Liver (tissue), 9 donors: Measurements from ENCODE around the gene NUCKS1. TPM values are rescaled to one million over a fixed set of nuclear protein-coding genes. Genes with fewer than 3 reads are reported as not detected.

Experiments used
- DNase-seq: peaks from one replicate; pipeline ENCODE4 v3.0.0-alpha.2; 2017; ENCODE audit warnings: low spot score
- H3K27ac ChIP-seq, 2 donors: one replicate each; pipeline ENCODE4 v1.7.0; 2013; ENCODE audit warnings: inconsistent platforms in 2 of 2, low read length in 2 of 2, control low read depth in 1 of 2, low read depth in 1 of 2, mild to moderate bottlenecking in 1 of 2
- H3K27me3 ChIP-seq, 4 donors: one replicate each; pipeline versions ENCODE4 v1.6.1 to v1.7.0; 2013; ENCODE audit warnings: low read length in 3 of 4, inconsistent platforms in 1 of 4, mild to moderate bottlenecking in 1 of 4, moderate library complexity in 1 of 4; ENCODE audit not compliant: control insufficient read depth in 4 of 4, insufficient read depth in 4 of 4
- H3K36me3 ChIP-seq, 4 donors: one replicate each; pipeline versions ENCODE4 v1.6.1 to v1.7.0; 2013; ENCODE audit warnings: low read length in 3 of 4, mild to moderate bottlenecking in 3 of 4, low read depth in 1 of 4, moderate library complexity in 1 of 4; ENCODE audit not compliant: control insufficient read depth in 4 of 4, insufficient read depth in 3 of 4
- H3K4me1 ChIP-seq, 4 donors: one replicate each; pipeline versions ENCODE4 v1.6.1 to v1.7.0; 2013; ENCODE audit warnings: low read length in 3 of 4, mild to moderate bottlenecking in 3 of 4, moderate library complexity in 1 of 4; ENCODE audit not compliant: control insufficient read depth in 4 of 4, insufficient read depth in 4 of 4
- H3K4me3 ChIP-seq, 3 donors: one replicate each; pipeline versions ENCODE4 v1.6.1 to v1.7.0; 2013; ENCODE audit warnings: low read length in 3 of 3, control low read depth in 1 of 3, low read depth in 1 of 3, mild to moderate bottlenecking in 1 of 3
- H3K9ac ChIP-seq, 2 donors: one replicate each; pipeline ENCODE4 v1.7.0; 2013; ENCODE audit warnings: low read length in 2 of 2, mild to moderate bottlenecking in 2 of 2, moderate library complexity in 2 of 2, control low read depth in 1 of 2, low read depth in 1 of 2
- H3K9me3 ChIP-seq, 4 donors: one replicate each; pipeline versions ENCODE4 v1.6.1 to v1.7.0; 2013; ENCODE audit warnings: low read length in 3 of 4; ENCODE audit not compliant: control insufficient read depth in 4 of 4
- ATF3 ChIP-seq: IDR thresholded peaks from 2 replicates; pipeline ENCODE4 v1.6.1; 2016; ENCODE audit warnings: antibody characterized with exemption
- CTCF ChIP-seq: fragments of 150-350 bp; IDR thresholded peaks from 2 replicates; pipeline ENCODE4 v1.5.1; 2017; ENCODE audit warnings: improper control_type of control experiment, low read depth, low read length; ENCODE audit not compliant: missing input control
- EGR1 ChIP-seq, 2 donors: IDR thresholded peaks; 2 replicates each; pipeline ENCODE4 v1.6.1; 2016 to 2018; ENCODE audit warnings: antibody characterized with exemption in 2 of 2, low read depth in 2 of 2
- FOXA1 ChIP-seq: IDR thresholded peaks from 2 replicates; pipeline ENCODE4 v1.6.1; 2016; ENCODE audit warnings: antibody characterized with exemption
- FOXA2 ChIP-seq: IDR thresholded peaks from 2 replicates; pipeline ENCODE4 v1.6.1; 2016; ENCODE audit warnings: antibody characterized with exemption
- GABPA ChIP-seq, 2 donors: IDR thresholded peaks in 1 of 2; conservative IDR thresholded peaks in 1 of 2; 2 replicates each; pipeline ENCODE4 v1.6.1; 2016; ENCODE audit warnings: antibody characterized with exemption in 2 of 2, mild to moderate bottlenecking in 1 of 2, moderate library complexity in 1 of 2
- HNF4A ChIP-seq, 2 donors: conservative IDR thresholded peaks; 2 replicates each; pipeline ENCODE4 v1.6.1; 2016; ENCODE audit warnings: antibody characterized with exemption in 2 of 2, mild to moderate bottlenecking in 2 of 2
- HNF4G ChIP-seq: IDR thresholded peaks from 2 replicates; pipeline ENCODE4 v1.6.1; 2016; ENCODE audit warnings: antibody characterized with exemption
- JUND ChIP-seq, 2 donors: IDR thresholded peaks; 2 replicates each; pipeline ENCODE4 v1.6.1; 2016; ENCODE audit warnings: antibody characterized with exemption in 2 of 2
- MAX ChIP-seq: IDR thresholded peaks from 2 replicates; pipeline ENCODE4 v1.6.1; 2016; ENCODE audit warnings: antibody characterized with exemption
- NR2F2 ChIP-seq: IDR thresholded peaks from 2 replicates; pipeline ENCODE4 v1.6.1; 2016; ENCODE audit warnings: antibody characterized with exemption
- RAD21 ChIP-seq, 2 donors: IDR thresholded peaks; 2 replicates each; pipeline ENCODE4 v1.6.1; 2016; ENCODE audit warnings: antibody characterized with exemption in 2 of 2, mild to moderate bottlenecking in 2 of 2
- REST ChIP-seq: IDR thresholded peaks from 2 replicates; pipeline ENCODE4 v1.6.1; 2016; ENCODE audit warnings: antibody characterized with exemption, mild to moderate bottlenecking
- RXRA ChIP-seq, 2 donors: IDR thresholded peaks; 2 replicates each; pipeline ENCODE4 v1.6.1; 2017 to 2018; ENCODE audit warnings: antibody characterized with exemption in 2 of 2, mild to moderate bottlenecking in 1 of 2
- SP1 ChIP-seq: IDR thresholded peaks from 2 replicates; pipeline ENCODE4 v1.6.1; 2018; ENCODE audit warnings: antibody characterized with exemption, mild to moderate bottlenecking
- TAF1 ChIP-seq: conservative IDR thresholded peaks from 2 replicates; pipeline ENCODE4 v1.6.1; 2016; ENCODE audit warnings: antibody characterized with exemption, mild to moderate bottlenecking
- YY1 ChIP-seq: IDR thresholded peaks from 2 replicates; pipeline ENCODE4 v1.6.1; 2016; ENCODE audit warnings: antibody characterized with exemption, mild to moderate bottlenecking
- ZBTB33 ChIP-seq: IDR thresholded peaks from 2 replicates; pipeline ENCODE4 v1.6.1; 2016; ENCODE audit warnings: antibody characterized with exemption
- polyA plus RNA-seq, 2 donors: library from polyadenylated mRNA; stranded (reverse) in 1 of 2; unstranded in 1 of 2; fragments of 200-250 nt in 1 of 2; fragments of >200 nt in 1 of 2; fragmentation: Nextera tagmentation in 1 of 2; extraction: Ambion mirVana in 1 of 2; gene quantifications; one replicate each; pipeline versions ENCODE4 v1.2.1 to v1.2.3, GENCODE V29; 2013 to 2015
- total RNA-seq, 2 donors: library from RNA; depleted of rRNA; stranded (reverse); fragments of >200 nt; gene quantifications; one replicate each; pipeline ENCODE4 v1.2.3, GENCODE V29; 2014
- donor health status: healthy.
- donor health status: healthy.
- donor health status: healthy.
- donor health status: healthy.
- donor health status: healthy.

Gene NUCKS1
- total and polyA plus RNA-seq, 4 donors = 27.0 to 86.1 (median 42.6) TPM

- H3K27ac ChIP-seq = peak overlapping the region in 1 of 2 donors; percentile 56
- peak overlapping the region in 1 of 2 donors; percentile 56 for H3K9ac ChIP-seq
Observed at GRCh38 chr1:205783433-205783795, 33.4 kb upstream of the NUCKS1 start.

More at GRCh38 chr1:205783433-205783795, 33.4 kb upstream of the NUCKS1 start:
- Histone ChIP-seq H3K9me3 (no peaks in the 10 kb centered on the region), H3K36me3 (no peaks in the 10 kb centered on the region), H3K4me1 (peaks cover 0 to 7% (median under 1%) of the 10 kb centered on the region in 4 donors), H3K27me3 (no peaks in the 10 kb centered on the region), H3K4me3 (no peak overlapping the region)
- TF ChIP-seq CTCF (no peak), NR2F2 (no peak), HNF4G (no peak), FOXA1 (no peak), REST (no peak), ATF3 (no peak), YY1 (no peak), HNF4A (conservative IDR thresholded peaks at IDR 0.05) (no peak), MAX (no peak), GABPA (IDR thresholded peaks at IDR 0.05 in 1 of 2, conservative IDR thresholded peaks at IDR 0.05 in 1 of 2) (no peak), RXRA (IDR thresholded peaks at IDR 0.05) (no peak), EGR1 (IDR thresholded peaks at IDR 0.05; ENCODE audit: low read depth in 2 of 2) (no peak), RAD21 (IDR thresholded peaks at IDR 0.05) (no peak), TAF1 (no peak), FOXA2 (no peak), SP1 (no peak), ZBTB33 (no peak), JUND (IDR thresholded peaks at IDR 0.05) (no peak)
- DNase-seq = no peak
